HepG2 (cell line): Measurements from ENCODE around the gene OCSTAMP. TPM values are rescaled to one million over a fixed set of nuclear protein-coding genes. Genes with fewer than 3 reads are reported as not detected.

ENCODE experiments used
- ARID2 ChIP-seq: sonication (generic); formaldehyde crosslinking; IDR thresholded peaks from 2 replicates; pipeline ENCODE4 v1.8.1; 2022; ENCODE audit warnings: mild to moderate bottlenecking, missing genetic modification reagents, borderline replicate concordance
- KLF15 ChIP-seq: sonication (generic); formaldehyde crosslinking; IDR thresholded peaks from 2 replicates; pipeline ENCODE4 v1.8.1; 2023; ENCODE audit warnings: borderline replicate concordance, mild to moderate bottlenecking, inconsistent platforms, missing genetic modification reagents, mixed read lengths
- RORA ChIP-seq: sonication (generic); formaldehyde crosslinking; IDR thresholded peaks from 2 replicates; pipeline ENCODE4 v1.5.0; 2020; ENCODE audit warnings: mild to moderate bottlenecking, missing genetic modification reagents, moderate library complexity
- ZFP36 ChIP-seq: fragments of 150-350 bp; IDR thresholded peaks from 2 replicates; pipeline ENCODE4 v1.6.1; 2018; ENCODE audit warnings: borderline replicate concordance, low read length, low read depth; ENCODE audit not compliant: partially characterized antibody
- ZFP41 ChIP-seq: sonication (generic); formaldehyde crosslinking; IDR thresholded peaks from 2 replicates; pipeline ENCODE4 v1.4.0; 2020; ENCODE audit warnings: mild to moderate bottlenecking, missing genetic modification reagents, borderline replicate concordance
- ZNF431 ChIP-seq: sonication (generic); formaldehyde crosslinking; IDR thresholded peaks from 2 replicates; pipeline ENCODE4 v1.9.0; 2022; ENCODE audit warnings: missing genetic modification reagents, low read depth, mild to moderate bottlenecking, borderline replicate concordance
- ZZZ3 ChIP-seq: sonication (generic); formaldehyde crosslinking; IDR thresholded peaks from 2 replicates; pipeline ENCODE4 v1.4.0; 2020; ENCODE audit warnings: missing genetic modification reagents, mild to moderate bottlenecking, borderline replicate concordance
- polyA plus RNA-seq, 8 experiments: library from polyadenylated mRNA; depleted of rRNA in 3 of 8; stranded (reverse) in 7 of 8; unstranded in 1 of 8; fragments of >200 nt; fragmentation: Illumina TruSeq in 4 of 8; extraction: Trizol in 4 of 8; gene quantifications; 2 replicates each; pipeline versions ENCODE4 v1.2.1 to v1.2.3, GENCODE V29; 2011 to 2016; ENCODE audit warnings: low read depth in 4 of 8, missing spikeins in 1 of 8, mixed read lengths in 1 of 8; ENCODE audit not compliant: insufficient read depth in 1 of 8
- total RNA-seq, 5 experiments: library from RNA; depleted of rRNA; stranded (reverse); fragments of >200 nt; fragmentation: Illumina TruSeq; extraction: Trizol; gene quantifications; 2 replicates each; pipeline ENCODE4 v1.2.3, GENCODE V29; 2016; ENCODE audit warnings: low read depth in 1 of 5
- TF ChIP-seq, protein P1 (sequence below): sonication (generic); formaldehyde crosslinking; IDR thresholded peaks from 2 replicates; pipeline ENCODE4 v1.4.0; 2020; ENCODE audit warnings: missing genetic modification reagents
- TF ChIP-seq, protein P2 (sequence below): sonication (generic); formaldehyde crosslinking; IDR thresholded peaks from 2 replicates; pipeline ENCODE4 v1.5.0; 2020; ENCODE audit warnings: mild to moderate bottlenecking, missing genetic modification reagents, borderline replicate concordance
- TF ChIP-seq, protein P3 (sequence below): sonication (generic); formaldehyde crosslinking; IDR thresholded peaks from 2 replicates; pipeline ENCODE4 v1.4.0; 2020; ENCODE audit warnings: missing genetic modification reagents
- TF ChIP-seq, protein P4 (sequence below): sonication (generic); formaldehyde crosslinking; IDR thresholded peaks from 2 replicates; pipeline ENCODE4 v1.4.0; 2020; ENCODE audit warnings: missing genetic modification reagents
- TF ChIP-seq, protein P5 (sequence below): IDR thresholded peaks from 2 replicates; pipeline ENCODE4 v1.6.1; 2016; ENCODE audit warnings: low read depth, control low read depth

OCSTAMP gene
- total and polyA plus RNA-seq, 2 of the 13 experiments (the other 11 are each of a cell fraction or from before 2014, with no cell fraction given), result not detected

DNA sequence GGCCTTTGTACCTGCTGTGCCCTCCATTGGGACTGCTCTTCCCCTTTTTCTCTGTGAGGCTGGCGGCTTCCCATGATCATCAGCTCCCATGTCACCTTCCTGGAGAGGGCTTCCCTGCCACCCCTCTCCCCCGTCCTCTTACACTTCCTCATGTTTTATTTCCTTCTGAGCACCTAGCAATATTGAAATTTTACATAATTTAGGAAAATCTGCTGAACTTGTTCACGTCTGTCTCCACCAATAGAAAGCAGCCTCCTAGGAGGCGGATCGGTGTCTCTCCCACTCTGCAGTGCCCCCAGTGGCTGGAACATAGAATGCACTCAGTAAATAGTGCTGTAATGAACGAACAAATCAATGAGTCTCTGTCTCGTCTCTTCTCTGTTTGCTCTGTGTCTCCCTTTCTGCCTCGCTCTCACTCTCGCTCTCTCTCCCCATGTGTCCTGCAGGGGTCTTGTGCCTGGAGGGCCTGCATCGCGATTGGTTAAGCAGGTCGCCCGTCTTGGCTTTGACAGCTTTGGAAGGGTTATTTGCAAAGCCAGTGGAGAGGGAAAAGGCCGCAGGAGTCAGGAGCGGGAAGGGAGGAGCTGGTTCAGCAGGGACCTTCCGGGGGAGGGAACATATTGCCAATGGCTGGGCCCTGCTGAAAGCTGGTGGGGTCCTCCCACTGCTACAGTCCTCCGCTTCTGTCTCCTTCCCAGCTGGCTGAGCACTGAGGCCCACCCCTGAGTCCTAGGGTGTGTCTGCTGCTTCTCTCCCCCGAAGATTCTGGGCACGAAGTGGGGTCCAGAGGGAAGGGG, 12.1 kb upstream of the OCSTAMP start (continued):
- TF ChIP-seq, protein P1, sequence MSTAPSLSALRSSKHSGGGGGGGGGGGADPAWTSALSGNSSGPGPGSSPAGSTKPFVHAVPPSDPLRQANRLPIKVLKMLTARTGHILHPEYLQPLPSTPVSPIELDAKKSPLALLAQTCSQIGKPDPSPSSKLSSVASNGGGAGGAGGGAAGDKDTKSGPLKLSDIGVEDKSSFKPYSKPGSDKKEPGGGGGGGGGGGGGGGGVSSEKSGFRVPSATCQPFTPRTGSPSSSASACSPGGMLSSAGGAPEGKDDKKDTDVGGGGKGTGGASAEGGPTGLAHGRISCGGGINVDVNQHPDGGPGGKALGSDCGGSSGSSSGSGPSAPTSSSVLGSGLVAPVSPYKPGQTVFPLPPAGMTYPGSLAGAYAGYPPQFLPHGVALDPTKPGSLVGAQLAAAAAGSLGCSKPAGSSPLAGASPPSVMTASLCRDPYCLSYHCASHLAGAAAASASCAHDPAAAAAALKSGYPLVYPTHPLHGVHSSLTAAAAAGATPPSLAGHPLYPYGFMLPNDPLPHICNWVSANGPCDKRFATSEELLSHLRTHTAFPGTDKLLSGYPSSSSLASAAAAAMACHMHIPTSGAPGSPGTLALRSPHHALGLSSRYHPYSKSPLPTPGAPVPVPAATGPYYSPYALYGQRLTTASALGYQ (CRISPR knock-in tag), result no peak
- TF ChIP-seq, protein P2, sequence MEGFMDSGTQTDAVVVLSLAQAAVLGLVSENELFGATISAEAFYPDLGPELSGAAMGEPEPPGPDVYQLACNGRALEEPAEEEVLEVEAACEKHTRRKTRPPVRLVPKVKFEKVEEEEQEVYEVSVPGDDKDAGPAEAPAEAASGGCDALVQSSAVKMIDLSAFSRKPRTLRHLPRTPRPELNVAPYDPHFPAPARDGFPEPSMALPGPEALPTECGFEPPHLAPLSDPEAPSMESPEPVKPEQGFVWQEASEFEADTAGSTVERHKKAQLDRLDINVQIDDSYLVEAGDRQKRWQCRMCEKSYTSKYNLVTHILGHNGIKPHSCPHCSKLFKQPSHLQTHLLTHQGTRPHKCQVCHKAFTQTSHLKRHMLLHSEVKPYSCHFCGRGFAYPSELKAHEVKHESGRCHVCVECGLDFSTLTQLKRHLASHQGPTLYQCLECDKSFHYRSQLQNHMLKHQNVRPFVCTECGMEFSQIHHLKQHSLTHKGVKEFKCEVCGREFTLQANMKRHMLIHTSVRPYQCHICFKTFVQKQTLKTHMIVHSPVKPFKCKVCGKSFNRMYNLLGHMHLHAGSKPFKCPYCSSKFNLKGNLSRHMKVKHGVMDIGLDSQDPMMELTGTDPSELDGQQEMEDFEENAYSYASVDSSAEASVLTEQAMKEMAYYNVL (CRISPR knock-in tag), result peak; percentile 58; the same call in 1 of the 2 replicates
- TF ChIP-seq, protein P3, sequence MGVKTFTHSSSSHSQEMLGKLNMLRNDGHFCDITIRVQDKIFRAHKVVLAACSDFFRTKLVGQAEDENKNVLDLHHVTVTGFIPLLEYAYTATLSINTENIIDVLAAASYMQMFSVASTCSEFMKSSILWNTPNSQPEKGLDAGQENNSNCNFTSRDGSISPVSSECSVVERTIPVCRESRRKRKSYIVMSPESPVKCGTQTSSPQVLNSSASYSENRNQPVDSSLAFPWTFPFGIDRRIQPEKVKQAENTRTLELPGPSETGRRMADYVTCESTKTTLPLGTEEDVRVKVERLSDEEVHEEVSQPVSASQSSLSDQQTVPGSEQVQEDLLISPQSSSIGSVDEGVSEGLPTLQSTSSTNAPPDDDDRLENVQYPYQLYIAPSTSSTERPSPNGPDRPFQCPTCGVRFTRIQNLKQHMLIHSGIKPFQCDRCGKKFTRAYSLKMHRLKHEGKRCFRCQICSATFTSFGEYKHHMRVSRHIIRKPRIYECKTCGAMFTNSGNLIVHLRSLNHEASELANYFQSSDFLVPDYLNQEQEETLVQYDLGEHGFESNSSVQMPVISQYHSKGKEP (CRISPR knock-in tag), result no peak
- TF ChIP-seq RORA (CRISPR knock-in tag), result no peak
- TF ChIP-seq, protein P4, sequence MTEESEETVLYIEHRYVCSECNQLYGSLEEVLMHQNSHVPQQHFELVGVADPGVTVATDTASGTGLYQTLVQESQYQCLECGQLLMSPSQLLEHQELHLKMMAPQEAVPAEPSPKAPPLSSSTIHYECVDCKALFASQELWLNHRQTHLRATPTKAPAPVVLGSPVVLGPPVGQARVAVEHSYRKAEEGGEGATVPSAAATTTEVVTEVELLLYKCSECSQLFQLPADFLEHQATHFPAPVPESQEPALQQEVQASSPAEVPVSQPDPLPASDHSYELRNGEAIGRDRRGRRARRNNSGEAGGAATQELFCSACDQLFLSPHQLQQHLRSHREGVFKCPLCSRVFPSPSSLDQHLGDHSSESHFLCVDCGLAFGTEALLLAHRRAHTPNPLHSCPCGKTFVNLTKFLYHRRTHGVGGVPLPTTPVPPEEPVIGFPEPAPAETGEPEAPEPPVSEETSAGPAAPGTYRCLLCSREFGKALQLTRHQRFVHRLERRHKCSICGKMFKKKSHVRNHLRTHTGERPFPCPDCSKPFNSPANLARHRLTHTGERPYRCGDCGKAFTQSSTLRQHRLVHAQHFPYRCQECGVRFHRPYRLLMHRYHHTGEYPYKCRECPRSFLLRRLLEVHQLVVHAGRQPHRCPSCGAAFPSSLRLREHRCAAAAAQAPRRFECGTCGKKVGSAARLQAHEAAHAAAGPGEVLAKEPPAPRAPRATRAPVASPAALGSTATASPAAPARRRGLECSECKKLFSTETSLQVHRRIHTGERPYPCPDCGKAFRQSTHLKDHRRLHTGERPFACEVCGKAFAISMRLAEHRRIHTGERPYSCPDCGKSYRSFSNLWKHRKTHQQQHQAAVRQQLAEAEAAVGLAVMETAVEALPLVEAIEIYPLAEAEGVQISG (CRISPR knock-in tag), result peak; percentile 62; the same call in 1 of the 2 replicates
- no peak for TF ChIP-seq ZZZ3
- TF ChIP-seq ZNF431 (CRISPR knock-in tag), result peak; percentile 53; the same call in 1 of the 2 replicates
- no peak for TF ChIP-seq ZFP36
- TF ChIP-seq KLF15 (CRISPR knock-in tag), result no peak
- TF ChIP-seq ZFP41 (CRISPR knock-in tag), result no peak
- TF ChIP-seq ARID2, result no peak; the same call in 1 of the 2 replicates
- TF ChIP-seq, protein P5, sequence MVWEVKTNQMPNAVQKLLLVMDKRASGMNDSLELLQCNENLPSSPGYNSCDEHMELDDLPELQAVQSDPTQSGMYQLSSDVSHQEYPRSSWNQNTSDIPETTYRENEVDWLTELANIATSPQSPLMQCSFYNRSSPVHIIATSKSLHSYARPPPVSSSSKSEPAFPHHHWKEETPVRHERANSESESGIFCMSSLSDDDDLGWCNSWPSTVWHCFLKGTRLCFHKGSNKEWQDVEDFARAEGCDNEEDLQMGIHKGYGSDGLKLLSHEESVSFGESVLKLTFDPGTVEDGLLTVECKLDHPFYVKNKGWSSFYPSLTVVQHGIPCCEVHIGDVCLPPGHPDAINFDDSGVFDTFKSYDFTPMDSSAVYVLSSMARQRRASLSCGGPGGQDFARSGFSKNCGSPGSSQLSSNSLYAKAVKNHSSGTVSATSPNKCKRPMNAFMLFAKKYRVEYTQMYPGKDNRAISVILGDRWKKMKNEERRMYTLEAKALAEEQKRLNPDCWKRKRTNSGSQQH (CRISPR knock-in tag), result 0 out of 2 replicates have a peak, but pooled peaks have one; percentile 32
